Measurements from ENCODE around the gene C1orf35. TPM values are rescaled to one million over a fixed set of nuclear protein-coding genes. Genes with fewer than 3 reads are reported as not detected.

The C1orf35 gene
- total and polyA plus RNA-seq, 2 of the 4 experiments (the other 2 are of a cell fraction): 4.3 to 13.0 TPM

GRCh38 chr1:228147768-228148167 lies 44.6 kb upstream of the C1orf35 start:
- ChIA-PET CTCF (no interaction called here), POLR2A (ENCODE audit: unreplicated experiment) (no interaction called here)
- H2BK15ac ChIP-seq (ENCODE audit: low read depth, low read length): no peak overlapping the region
- no peak overlapping the region for H2BK5ac ChIP-seq (ENCODE audit: low read depth, low read length, poor library complexity, severe bottlenecking)
- H2AFZ ChIP-seq (replicated peaks; ENCODE audit: low read length, poor library complexity): no peak overlapping the region
- H4K5ac ChIP-seq (ENCODE audit: low read depth, low read length): no peak overlapping the region
- H3K9me1 ChIP-seq (ENCODE audit: insufficient read depth, low read length): peaks cover 17% of the 10 kb centered on the region
- no peak overlapping the region for H3K4ac ChIP-seq (ENCODE audit: low read depth, low read length)
- BruUV-seq (replicated peaks): no TSS peak
- peaks cover 10% of the 10 kb centered on the region for H3K36me3 ChIP-seq (ENCODE audit: control insufficient read depth, insufficient read depth, low read length)
- H2AK9ac ChIP-seq (replicated peaks; ENCODE audit: low read depth, low read length, poor library complexity): no peak overlapping the region
- in situ Hi-C loops (cut with MboI; ENCODE audit: low sequenced_read_pairs) (no loop called here), dilution Hi-C loops (cut with HindIII; ENCODE audit: low sequenced_read_pairs, unreplicated experiment) (no loop called here), intact Hi-C loops (cut with micrococcal nuclease) (no loop called here)
- no peak overlapping the region for H4K8ac ChIP-seq (ENCODE audit: low read depth in 2 of 2, low read length in 2 of 2)
- DNase-seq (no peak), ATAC-seq (ENCODE audit: low read depth) (no peak)
- WGBS, 2 experiments (ENCODE audit: extremely low coverage in 2 of 2, insufficient read length in 1 of 2): 100% methylated on average over 1 of the region's 4 CpGs; no CpG with 5 or more reads in 1 of the 2 experiments
- no peak overlapping the region for H2AK5ac ChIP-seq (ENCODE audit: low read depth, low read length)
- no peak overlapping the region for H3K9ac ChIP-seq (ENCODE audit: low read depth, low read length)
- no peak overlapping the region for H3K14ac ChIP-seq (replicated peaks; ENCODE audit: low read depth, low read length)
- H3K27me3 ChIP-seq (ENCODE audit: control insufficient read depth, insufficient read depth, low read length): no peaks in the 10 kb centered on the region
- H3K9me3 ChIP-seq (ENCODE audit: control insufficient read depth, insufficient read depth, low read length): no peaks in the 10 kb centered on the region
- H4K91ac ChIP-seq (ENCODE audit: insufficient read depth, low read depth, low read length): no peak overlapping the region
- no peak overlapping the region for H2BK120ac ChIP-seq (ENCODE audit: low read depth, low read length)
- H3K4me1 ChIP-seq (ENCODE audit: control insufficient read depth, insufficient read depth, low read length): peaks cover 27% of the 10 kb centered on the region
- no peak for TF ChIP-seq CHD1 (IDR thresholded peaks at IDR 0.05; ENCODE audit: low read depth, low read length)
- TF ChIP-seq CEBPB (IDR thresholded peaks at IDR 0.05; ENCODE audit: low read depth, low read length): no peak
- TF ChIP-seq BHLHE40 (IDR thresholded peaks at IDR 0.05; ENCODE audit: low read depth, low read length): no peak
- TF ChIP-seq CTCF (conservative IDR thresholded peaks at IDR 0.05; ENCODE audit: low read depth, low read length): no peak
- TF ChIP-seq USF2 (IDR thresholded peaks at IDR 0.05; ENCODE audit: low read depth, low read length): no peak
- TF ChIP-seq RCOR1 (IDR thresholded peaks at IDR 0.05; ENCODE audit: insufficient replicate concordance, low read length): no peak
- TF ChIP-seq POLR2A (IDR thresholded peaks at IDR 0.05; ENCODE audit: low read depth, low read length): no peak
- no peak for TF ChIP-seq FOS (IDR thresholded peaks at IDR 0.05; ENCODE audit: low read depth, low read length)
- TF ChIP-seq NFE2L2 (IDR thresholded peaks at IDR 0.05; ENCODE audit: low read depth, low read length): no peak
- TF ChIP-seq RFX5 (IDR thresholded peaks at IDR 0.05; ENCODE audit: low read depth, low read length): no peak
- no peak for TF ChIP-seq MAFK (IDR thresholded peaks at IDR 0.05; ENCODE audit: low read depth, low read length)
- no peak for TF ChIP-seq ELK1 (IDR thresholded peaks at IDR 0.05; ENCODE audit: borderline replicate concordance, low read depth, low read length)
- no peak overlapping the region for H3K27ac ChIP-seq (ENCODE audit: insufficient read depth, low read length)
- no peak overlapping the region for H3K18ac ChIP-seq (ENCODE audit: low read depth, low read length)
- H3K4me3 ChIP-seq (ENCODE audit: insufficient read depth, low read depth, low read length): no peak overlapping the region
- peaks cover 9 to 71% of the 10 kb centered on the region in 2 experiments for H3K79me1 ChIP-seq (ENCODE audit: low read depth in 1 of 2, low read length in 2 of 2)
- peaks cover 51% of the 10 kb centered on the region for H4K20me1 ChIP-seq (ENCODE audit: insufficient read depth, low read length)
- no peak overlapping the region for H3K4me2 ChIP-seq (ENCODE audit: low read depth, low read length)
- no peak overlapping the region for H2BK20ac ChIP-seq (ENCODE audit: low read depth, low read length)
- no peak overlapping the region for H3K56ac ChIP-seq (ENCODE audit: extremely low read depth, insufficient read depth, low read length)
- no peak overlapping the region for H3K23ac ChIP-seq (ENCODE audit: low read depth, low read length)

Measured in IMR-90 (cell line).